MM.1S (cell line): Measurements from ENCODE around the gene PLCH1.

Experiments
- EZH2 ChIP-seq: fragments of 300-600 bp; sonication (generic); optimal IDR thresholded peaks from 2 replicates; pipeline ENCODE3; 2017; ENCODE audit warnings: low read depth, mild to moderate bottlenecking, antibody characterized with exemption, low read length, mixed read lengths
- EZH2phosphoT487 ChIP-seq: fragments of 300-600 bp; sonication (generic); IDR thresholded peaks from 2 replicates; pipeline ENCODE4 v1.6.1; 2018; ENCODE audit warnings: antibody characterized with exemption, low read length
- TF ChIP-seq, protein P1 (sequence below): fragments of 300-600 bp; sonication (generic); IDR thresholded peaks from 2 replicates; pipeline ENCODE4 v1.5.1; 2016; ENCODE audit warnings: antibody characterized with exemption, low read length, mixed read lengths

DNA sequence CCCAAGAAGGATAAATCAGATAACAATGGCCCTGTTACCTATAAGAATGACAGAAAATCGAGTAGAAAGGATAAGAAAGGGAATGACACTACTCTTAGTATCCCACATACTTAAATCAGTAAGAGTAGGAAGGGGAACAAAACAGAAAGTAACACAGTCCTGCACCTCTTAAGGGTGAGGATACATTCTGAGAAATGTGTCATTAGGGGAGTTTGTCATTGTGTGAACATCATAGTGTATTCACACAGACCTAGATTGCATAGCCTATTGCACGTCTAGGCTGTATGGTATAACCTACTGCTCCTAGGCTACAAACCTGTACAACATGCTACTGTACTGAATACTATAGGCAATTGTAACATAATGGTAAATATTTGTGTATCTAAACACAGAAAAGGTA, 142.6 kb downstream of the PLCH1 start:
- TF ChIP-seq, protein P1, sequence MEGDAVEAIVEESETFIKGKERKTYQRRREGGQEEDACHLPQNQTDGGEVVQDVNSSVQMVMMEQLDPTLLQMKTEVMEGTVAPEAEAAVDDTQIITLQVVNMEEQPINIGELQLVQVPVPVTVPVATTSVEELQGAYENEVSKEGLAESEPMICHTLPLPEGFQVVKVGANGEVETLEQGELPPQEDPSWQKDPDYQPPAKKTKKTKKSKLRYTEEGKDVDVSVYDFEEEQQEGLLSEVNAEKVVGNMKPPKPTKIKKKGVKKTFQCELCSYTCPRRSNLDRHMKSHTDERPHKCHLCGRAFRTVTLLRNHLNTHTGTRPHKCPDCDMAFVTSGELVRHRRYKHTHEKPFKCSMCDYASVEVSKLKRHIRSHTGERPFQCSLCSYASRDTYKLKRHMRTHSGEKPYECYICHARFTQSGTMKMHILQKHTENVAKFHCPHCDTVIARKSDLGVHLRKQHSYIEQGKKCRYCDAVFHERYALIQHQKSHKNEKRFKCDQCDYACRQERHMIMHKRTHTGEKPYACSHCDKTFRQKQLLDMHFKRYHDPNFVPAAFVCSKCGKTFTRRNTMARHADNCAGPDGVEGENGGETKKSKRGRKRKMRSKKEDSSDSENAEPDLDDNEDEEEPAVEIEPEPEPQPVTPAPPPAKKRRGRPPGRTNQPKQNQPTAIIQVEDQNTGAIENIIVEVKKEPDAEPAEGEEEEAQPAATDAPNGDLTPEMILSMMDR = no peak
- no peak for TF ChIP-seq EZH2
- no peak for TF ChIP-seq EZH2phosphoT487
